ENCODE results near the gene PATL1. TPM values are rescaled to one million over a fixed set of nuclear protein-coding genes. Genes with fewer than 3 reads are reported as not detected.

The PATL1 gene
- total RNA-seq, 1 experiment from 2014 or later: 55.0 TPM

- no peaks in the 10 kb centered on the region for H3K4me1 ChIP-seq (replicated peaks; ENCODE audit: insufficient read depth)
- no peak for TF ChIP-seq CTCF (conservative IDR thresholded peaks at IDR 0.05)
- no peak for TF ChIP-seq EZH2 (IDR thresholded peaks at IDR 0.05; ENCODE audit: low read depth)
- CTCF ChIA-PET: no interaction called here
- H3K9me2 ChIP-seq (ENCODE audit: insufficient read depth): no peaks in the 10 kb centered on the region
- H3F3A ChIP-seq (ENCODE audit: insufficient read depth, low read depth): no peaks in the 10 kb centered on the region; the same call in 1 of the 2 replicates
- no peak overlapping the region for H2AFZ ChIP-seq
- H3K9me3 ChIP-seq (ENCODE audit: insufficient read depth, low read depth): no peaks in the 10 kb centered on the region
- BruUV-seq (replicated peaks): no TSS peak
- POLR2A ChIA-PET (ENCODE audit: unreplicated experiment): no interaction called here
- H4K20me1 ChIP-seq (ENCODE audit: insufficient read depth): peaks cover 37% of the 10 kb centered on the region
- H3K27me3 ChIP-seq (ENCODE audit: insufficient read depth, low read depth): no peaks in the 10 kb centered on the region
- peaks cover 57% of the 10 kb centered on the region for H3K36me3 ChIP-seq (ENCODE audit: low read depth)
- no peak overlapping the region for H3K27ac ChIP-seq
- no peak for DNase-seq
- H3K4me2 ChIP-seq: no peak overlapping the region
- H3K79me2 ChIP-seq (ENCODE audit: low read depth): no peaks in the 10 kb centered on the region
- H3K4me3 ChIP-seq: no peak overlapping the region
- intact Hi-C loops (cut with micrococcal nuclease; ENCODE audit: unreplicated experiment): loop anchor here (5.0 kb wide), 1 partner anchor 52 kb away; no protein-coding TSS in a partner anchor
Measured at GRCh38 chr11:59600636-59601035, 68.2 kb downstream of the PATL1 start.

GRCh38 chr11:59600234-59600633 is 68.6 kb downstream of the PATL1 start:
- H3K4me1 ChIP-seq (replicated peaks; ENCODE audit: insufficient read depth): no peaks in the 10 kb centered on the region
- H3K9me2 ChIP-seq (ENCODE audit: insufficient read depth): no peaks in the 10 kb centered on the region
- peaks cover 38% of the 10 kb centered on the region for H4K20me1 ChIP-seq (ENCODE audit: insufficient read depth)
- no peak overlapping the region for H3K27ac ChIP-seq
- no peak for DNase-seq
- H3K36me3 ChIP-seq (ENCODE audit: low read depth): peaks cover 58% of the 10 kb centered on the region
- ChIA-PET CTCF (no interaction called here), POLR2A (ENCODE audit: unreplicated experiment) (no interaction called here)
- H2AFZ ChIP-seq: no peak overlapping the region
- no peak overlapping the region for H3K4me3 ChIP-seq
- no peaks in the 10 kb centered on the region for H3K9me3 ChIP-seq (ENCODE audit: insufficient read depth, low read depth)
- no peaks in the 10 kb centered on the region; the same call in 1 of the 2 replicates for H3F3A ChIP-seq (ENCODE audit: insufficient read depth, low read depth)
- no peaks in the 10 kb centered on the region for H3K79me2 ChIP-seq (ENCODE audit: low read depth)
- intact Hi-C loops (cut with micrococcal nuclease; ENCODE audit: unreplicated experiment): loop anchor here (5.0 kb wide), 1 partner anchor 52 kb away; no protein-coding TSS in a partner anchor
- BruUV-seq (replicated peaks): no TSS peak
- no peak for TF ChIP-seq EZH2 (IDR thresholded peaks at IDR 0.05; ENCODE audit: low read depth)
- no peak for TF ChIP-seq CTCF (conservative IDR thresholded peaks at IDR 0.05)
- H3K4me2 ChIP-seq: no peak overlapping the region
- no peaks in the 10 kb centered on the region for H3K27me3 ChIP-seq (ENCODE audit: insufficient read depth, low read depth)

- no peaks in the 10 kb centered on the region for H3K79me2 ChIP-seq (ENCODE audit: low read depth)
- ChIA-PET CTCF (no interaction called here), POLR2A (ENCODE audit: unreplicated experiment) (no interaction called here)
- no peaks in the 10 kb centered on the region for H3K9me3 ChIP-seq (ENCODE audit: insufficient read depth, low read depth)
- DNase-seq: no peak
- no TSS peak for BruUV-seq (replicated peaks)
- no peak overlapping the region for H3K4me3 ChIP-seq
- no peak overlapping the region for H3K27ac ChIP-seq
- no peak overlapping the region for H3K4me2 ChIP-seq
- no peaks in the 10 kb centered on the region for H3K27me3 ChIP-seq (ENCODE audit: insufficient read depth, low read depth)
- intact Hi-C loops (cut with micrococcal nuclease; ENCODE audit: unreplicated experiment): no loop called here
- no peaks in the 10 kb centered on the region for H3K4me1 ChIP-seq (replicated peaks; ENCODE audit: insufficient read depth)
- peaks cover 71% of the 10 kb centered on the region for H3K36me3 ChIP-seq (ENCODE audit: low read depth)
- H2AFZ ChIP-seq: no peak overlapping the region
- H4K20me1 ChIP-seq (ENCODE audit: insufficient read depth): peaks cover 39% of the 10 kb centered on the region
- TF ChIP-seq CTCF (conservative IDR thresholded peaks at IDR 0.05): no peak
- no peak for TF ChIP-seq EZH2 (IDR thresholded peaks at IDR 0.05; ENCODE audit: low read depth)
- no peaks in the 10 kb centered on the region for H3K9me2 ChIP-seq (ENCODE audit: insufficient read depth)
- no peaks in the 10 kb centered on the region; the same call in 1 of the 2 replicates for H3F3A ChIP-seq (ENCODE audit: insufficient read depth, low read depth)
Measured at GRCh38 chr11:59598961-59599360, 69.9 kb downstream of the PATL1 start.

Small RNAs within 50 kb of the gene (microRNA-seq; reads per million reads assigned to microRNA genes)
- not detected for gene MIR3162 (ENCODE audit: borderline number of aligned reads, borderline replicate concordance)

Other genes starting within 250 kb of the PATL1 start
- not detected in 2 replicates for gene OR5A2, start 242.6 kb downstream of the PATL1 start, total RNA-seq (2021)
- not detected in 2 replicates for gene OR5A1, start 232.6 kb downstream of the PATL1 start, total RNA-seq (2021)
- gene OR4D6, start 212.1 kb downstream of the PATL1 start, total RNA-seq (2021): not detected in 2 replicates
- gene OR4D10, start 195.7 kb downstream of the PATL1 start, total RNA-seq (2021): not detected in 2 replicates
- gene OR4D11, start 165.5 kb downstream of the PATL1 start, total RNA-seq (2021): not detected in 2 replicates
- gene OR4D9, start 157.5 kb downstream of the PATL1 start, total RNA-seq (2021): not detected in 2 replicates
- 40.4 and 49.7 TPM in 2 replicates for gene OSBP, start 53.3 kb downstream of the PATL1 start, total RNA-seq (2021)
- gene OR10V1, start 44.8 kb upstream of the PATL1 start, total RNA-seq (2021): not detected in 2 replicates
- 45.2 and 50.1 TPM in 2 replicates for gene STX3, start 86.3 kb upstream of the PATL1 start, total RNA-seq (2021)
- 64.7 and 82.0 TPM in 2 replicates for gene MRPL16, start 141.7 kb upstream of the PATL1 start, total RNA-seq (2021)
- not detected in 2 replicates for gene CBLIF, start 176.5 kb upstream of the PATL1 start, total RNA-seq (2021)
- gene TCN1, start 197.4 kb upstream of the PATL1 start, total RNA-seq (2021): 1.4 and 2.0 TPM in 2 replicates
- not detected in 2 replicates for gene OOSP3, start 209.7 kb upstream of the PATL1 start, total RNA-seq (2021)

Measured in PC-9 (cell line).